Suprapubic skin (tissue), 4 donors: ENCODE measurements around the gene CHST1. TPM values are rescaled to one million over a fixed set of nuclear protein-coding genes. Genes with fewer than 3 reads are reported as not detected.

Source experiments
- DNase-seq, 2 donors: peaks; one replicate each; pipeline ENCODE4 v3.0.0-alpha.2; 2019; ENCODE audit warnings: low spot score in 2 of 2
- H3K27ac ChIP-seq: fragments of 200-600 bp; sonication (generic); one replicate; pipeline ENCODE4 v1.5.1; 2019
- H3K27me3 ChIP-seq: fragments of 200-600 bp; sonication (generic); one replicate; pipeline ENCODE4 v1.5.1; 2019
- H3K36me3 ChIP-seq: fragments of 200-600 bp; sonication (generic); one replicate; pipeline ENCODE4 v1.5.1; 2019
- H3K4me1 ChIP-seq: fragments of 200-600 bp; sonication (generic); one replicate; pipeline ENCODE4 v1.5.1; 2019
- H3K4me3 ChIP-seq: fragments of 200-600 bp; sonication (generic); one replicate; pipeline ENCODE4 v1.5.1; 2019; ENCODE audit warnings: mild to moderate bottlenecking
- H3K9me3 ChIP-seq: fragments of 200-600 bp; sonication (generic); one replicate; pipeline ENCODE4 v1.5.1; 2019
- EP300 ChIP-seq: sonication (generic); formaldehyde crosslinking; IDR thresholded peaks from one replicate; pipeline ENCODE4 v1.6.1; 2017; ENCODE audit warnings: antibody characterized with exemption
- POLR2A ChIP-seq, 2 donors: fragments of 450-650 bp; IDR thresholded peaks; one replicate each; pipeline ENCODE4 v1.6.1; 2017; ENCODE audit warnings: antibody characterized with exemption in 2 of 2, mild to moderate bottlenecking in 2 of 2, moderate library complexity in 2 of 2
- POLR2AphosphoS5 ChIP-seq, 3 donors: sonication (generic); formaldehyde crosslinking; IDR thresholded peaks; one replicate each; pipeline ENCODE4 v1.6.1; 2017; ENCODE audit warnings: antibody characterized with exemption in 3 of 3
- WGBS: methylation state at CpG from one replicate; pipeline ENCODE4 v1.1.5; 2018; 5-methylcytosine and 5-hydroxymethylcytosine counted together
- total RNA-seq, 4 donors: library from RNA; depleted of rRNA; stranded (reverse); fragments of >200 nt; gene quantifications; one replicate each; pipeline ENCODE4 v1.1.0, GENCODE V29; 2016
- TF ChIP-seq, protein P1 (sequence below), 2 donors: fragments of 200-600 bp in 1 of 2; fragments of 450-650 bp in 1 of 2; sonication (generic) in 1 of 2; IDR thresholded peaks; one replicate each; pipeline ENCODE4 v1.5.1; 2016 to 2019; ENCODE audit warnings: antibody characterized with exemption in 2 of 2, mild to moderate bottlenecking in 1 of 2, moderate library complexity in 1 of 2

Gene CHST1
- total RNA-seq = 1 to 10 TPM in 1 of 4 donors, under 1 TPM in 2, not detected in 1; 0.38 to 1.1 (median 0.94) TPM

DNA sequence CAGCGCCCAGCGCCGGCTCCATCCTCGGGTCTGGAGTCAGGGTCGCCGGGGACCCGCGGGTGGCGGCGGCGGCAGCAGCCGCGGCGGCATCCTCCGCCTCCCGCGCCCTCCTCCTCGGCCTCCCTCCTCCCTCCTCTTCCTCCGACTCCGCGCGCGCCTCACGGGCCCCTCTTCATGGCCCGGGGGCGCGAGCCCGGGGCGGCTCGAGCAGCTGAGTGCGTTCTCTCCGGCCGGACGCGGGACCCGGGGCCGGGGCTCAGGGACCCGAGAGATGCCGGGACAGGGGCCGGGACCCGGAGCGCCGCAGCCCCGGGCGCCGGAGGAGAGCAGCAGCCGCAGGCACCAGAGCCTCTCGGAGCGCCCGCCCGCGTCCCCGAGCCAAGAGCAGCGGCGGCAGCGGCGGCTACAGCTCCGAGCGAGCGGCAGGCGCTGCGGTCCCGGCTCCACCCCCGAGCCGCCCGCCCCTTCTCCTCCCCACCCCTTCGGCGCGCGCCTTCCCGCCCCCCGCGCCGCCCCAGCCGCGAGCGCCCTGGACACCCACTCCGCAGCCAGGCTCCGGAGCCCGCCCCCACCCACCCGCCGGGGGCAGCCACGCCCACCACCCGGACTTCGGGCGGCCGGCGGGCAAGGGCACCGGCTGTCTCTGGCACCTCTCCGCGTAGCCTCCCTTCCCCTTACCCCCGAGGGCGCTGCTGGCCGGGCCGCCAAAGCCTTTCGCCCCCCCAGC, at the start of gene CHST1:
CHST1 (minus strand) TSS at position 417 of the 727 bp plus-strand sequence. CDS start 14,699 bp downstream, outside the sequence.
- Histone ChIP-seq H3K9me3 (no peaks in the 10 kb centered on the region), H3K27ac (no peak within 1 kb of the TSS), H3K4me1 (peaks cover 25% of the 10 kb centered on the region), H3K27me3 (peaks cover 52% of the 10 kb centered on the region), H3K36me3 (no peaks in the 10 kb centered on the region), H3K4me3 (peak within 1 kb of the TSS; percentile 73)
- TF ChIP-seq POLR2AphosphoS5 (IDR thresholded peaks at IDR 0.05) (no peak), EP300 (no peak), POLR2A (IDR thresholded peaks at IDR 0.05) (no peak)
- TF ChIP-seq, protein P1, sequence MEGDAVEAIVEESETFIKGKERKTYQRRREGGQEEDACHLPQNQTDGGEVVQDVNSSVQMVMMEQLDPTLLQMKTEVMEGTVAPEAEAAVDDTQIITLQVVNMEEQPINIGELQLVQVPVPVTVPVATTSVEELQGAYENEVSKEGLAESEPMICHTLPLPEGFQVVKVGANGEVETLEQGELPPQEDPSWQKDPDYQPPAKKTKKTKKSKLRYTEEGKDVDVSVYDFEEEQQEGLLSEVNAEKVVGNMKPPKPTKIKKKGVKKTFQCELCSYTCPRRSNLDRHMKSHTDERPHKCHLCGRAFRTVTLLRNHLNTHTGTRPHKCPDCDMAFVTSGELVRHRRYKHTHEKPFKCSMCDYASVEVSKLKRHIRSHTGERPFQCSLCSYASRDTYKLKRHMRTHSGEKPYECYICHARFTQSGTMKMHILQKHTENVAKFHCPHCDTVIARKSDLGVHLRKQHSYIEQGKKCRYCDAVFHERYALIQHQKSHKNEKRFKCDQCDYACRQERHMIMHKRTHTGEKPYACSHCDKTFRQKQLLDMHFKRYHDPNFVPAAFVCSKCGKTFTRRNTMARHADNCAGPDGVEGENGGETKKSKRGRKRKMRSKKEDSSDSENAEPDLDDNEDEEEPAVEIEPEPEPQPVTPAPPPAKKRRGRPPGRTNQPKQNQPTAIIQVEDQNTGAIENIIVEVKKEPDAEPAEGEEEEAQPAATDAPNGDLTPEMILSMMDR (IDR thresholded peaks at IDR 0.05) = no peak
- WGBS = no CpG with 5 or more reads among the region's 96 CpGs
- DNase-seq = peak in 1 of 2 donors; percentile 69

GRCh38 chr11:45713573-45713972, 48.2 kb upstream of the CHST1 start:
- TF ChIP-seq EP300 (no peak), POLR2AphosphoS5 (IDR thresholded peaks at IDR 0.05) (no peak), POLR2A (IDR thresholded peaks at IDR 0.05) (no peak)
- TF ChIP-seq, protein P1 (IDR thresholded peaks at IDR 0.05) = no peak
- Histone ChIP-seq H3K9me3 (no peaks in the 10 kb centered on the region), H3K36me3 (no peaks in the 10 kb centered on the region), H3K4me3 (no peak overlapping the region), H3K27me3 (peaks cover 13% of the 10 kb centered on the region), H3K27ac (no peak overlapping the region), H3K4me1 (no peaks in the 10 kb centered on the region)
- no peak for DNase-seq
- whole genome bisulfite sequencing = 53% methylated on average over 2 of the region's 2 CpGs

GRCh38 chr11:45710561-45710960, 45.1 kb upstream of the CHST1 start:
- no peak for DNase-seq
- H3K9me3 ChIP-seq = no peaks in the 10 kb centered on the region
- H3K4me3 ChIP-seq = no peak overlapping the region
- H3K36me3 ChIP-seq = no peaks in the 10 kb centered on the region
- TF ChIP-seq EP300 (no peak), POLR2A (IDR thresholded peaks at IDR 0.05) (no peak), POLR2AphosphoS5 (IDR thresholded peaks at IDR 0.05) (no peak)
- TF ChIP-seq, protein P1 (IDR thresholded peaks at IDR 0.05) = no peak
- no peak overlapping the region for H3K27ac ChIP-seq
- 76% methylated on average over 1 of the region's 1 CpG for WGBS
- peaks cover 24% of the 10 kb centered on the region for H3K27me3 ChIP-seq
- H3K4me1 ChIP-seq = no peaks in the 10 kb centered on the region

- no peaks in the 10 kb centered on the region for H3K36me3 ChIP-seq
- no peak for DNase-seq
- TF ChIP-seq POLR2A (IDR thresholded peaks at IDR 0.05) (no peak), POLR2AphosphoS5 (IDR thresholded peaks at IDR 0.05) (no peak), EP300 (no peak)
- TF ChIP-seq, protein P1 (IDR thresholded peaks at IDR 0.05) = no peak
- WGBS = 77% methylated on average over 6 of the region's 6 CpGs
- no peaks in the 10 kb centered on the region for H3K9me3 ChIP-seq
- H3K4me3 ChIP-seq = no peak overlapping the region
- H3K4me1 ChIP-seq = no peaks in the 10 kb centered on the region
- no peak overlapping the region for H3K27ac ChIP-seq
- H3K27me3 ChIP-seq = peaks cover 28% of the 10 kb centered on the region
Observed at GRCh38 chr11:45708887-45709663, 43.7 kb upstream of the CHST1 start.

GRCh38 chr11:45704635-45705034, 39.2 kb upstream of the CHST1 start:
- TF ChIP-seq, protein P1 (IDR thresholded peaks at IDR 0.05) = no peak
- TF ChIP-seq POLR2A (IDR thresholded peaks at IDR 0.05) (no peak), POLR2AphosphoS5 (IDR thresholded peaks at IDR 0.05) (no peak), EP300 (no peak)
- H3K27me3 ChIP-seq = peaks cover 20% of the 10 kb centered on the region
- 85% methylated on average over 2 of the region's 2 CpGs for WGBS
- no peak for DNase-seq
- H3K27ac ChIP-seq = no peak overlapping the region
- H3K4me3 ChIP-seq = no peak overlapping the region
- H3K36me3 ChIP-seq = no peaks in the 10 kb centered on the region
- no peaks in the 10 kb centered on the region for H3K4me1 ChIP-seq
- no peaks in the 10 kb centered on the region for H3K9me3 ChIP-seq
